B cell (primary cell): ENCODE results near the gene NECTIN1.
A peak's percentile ranks its signal among the peaks of the same experiment; 100 is the strongest.

Experiments used
- CTCF ChIP-seq: fragments of 200-600 bp; IDR thresholded peaks from one replicate; pipeline ENCODE4 v1.8.0; 2022; ENCODE audit warnings: antibody characterized with exemption, mild to moderate bottlenecking
- EZH2 ChIP-seq: IDR thresholded peaks from 2 replicates; pipeline ENCODE4 v1.6.1; 2012; ENCODE audit warnings: borderline replicate concordance, low read depth, mild to moderate bottlenecking, moderate library complexity, low read length; ENCODE audit not compliant: insufficient read depth, poor library complexity, severe bottlenecking

GRCh38 chr11:119641983-119642745, 86.8 kb downstream of the NECTIN1 start:
- TF ChIP-seq CTCF (peak; percentile 60), EZH2 (no peak)
